CD14-positive monocyte (primary cell): Measurements from ENCODE around the gene TMEM183A. TPM values are rescaled to one million over a fixed set of nuclear protein-coding genes. Genes with fewer than 3 reads are reported as not detected.

Source experiments
- DNase-seq, 3 donors: peaks; one replicate each; pipeline ENCODE4 v3.0.0-alpha.2; 2011 to 2022
- H2AFZ ChIP-seq: 2 replicates; pipeline ENCODE4 v1.6.0; 2012; ENCODE audit warnings: mild to moderate bottlenecking, low read depth, low read length, inconsistent platforms; ENCODE audit not compliant: insufficient read depth, poor library complexity, severe bottlenecking
- H3K27ac ChIP-seq, 2 donors: 1 replicate in 1 of 2; 2 replicates in 1 of 2; pipeline ENCODE4 v1.5.1; 2012 to 2013; ENCODE audit warnings: low read length in 2 of 2, control low read depth in 1 of 2, inconsistent platforms in 1 of 2, low read depth in 1 of 2, mild to moderate bottlenecking in 1 of 2
- H3K27me3 ChIP-seq, 2 donors: one replicate each; pipeline versions ENCODE4 v1.6.0 to v1.6.1; 2011 to 2013; ENCODE audit warnings: low read length in 2 of 2; ENCODE audit not compliant: control insufficient read depth in 2 of 2, insufficient read depth in 2 of 2
- H3K36me3 ChIP-seq, 2 donors: replicated peaks in 1 of 2; 1 replicate in 1 of 2; 2 replicates in 1 of 2; pipeline versions ENCODE4 v1.5.1 to v1.6.1; 2012 to 2013; ENCODE audit warnings: low read length in 2 of 2, control low read depth in 1 of 2, inconsistent platforms in 1 of 2, mild to moderate bottlenecking in 1 of 2; ENCODE audit not compliant: insufficient read depth in 2 of 2, control insufficient read depth in 1 of 2
- H3K4me1 ChIP-seq, 2 donors: 1 replicate in 1 of 2; 2 replicates in 1 of 2; pipeline versions ENCODE4 v1.5.1 to v1.6.1; 2012 to 2013; ENCODE audit warnings: low read length in 2 of 2, control low read depth in 1 of 2, inconsistent platforms in 1 of 2, mild to moderate bottlenecking in 1 of 2, moderate library complexity in 1 of 2; ENCODE audit not compliant: insufficient read depth in 2 of 2, control insufficient read depth in 1 of 2
- H3K4me2 ChIP-seq: replicated peaks from 2 replicates; pipeline ENCODE3; 2012; ENCODE audit warnings: low read length, moderate library complexity, mild to moderate bottlenecking; ENCODE audit not compliant: poor library complexity, severe bottlenecking; ENCODE audit errors: extremely low read depth
- H3K4me3 ChIP-seq, 3 experiments: fragments of 200-600 bp in 1 of 3; sonication (generic) in 1 of 3; replicated peaks in 1 of 3; 1 replicate in 2 of 3; 2 replicates in 1 of 3; pipeline ENCODE4 v1.5.1; 2011 to 2013; ENCODE audit warnings: low read length in 3 of 3, mild to moderate bottlenecking in 3 of 3, control low read depth in 2 of 3, low read depth in 2 of 3, inconsistent platforms in 1 of 3, moderate library complexity in 1 of 3
- H3K79me2 ChIP-seq: 2 replicates; pipeline ENCODE4 v1.6.0; 2012; ENCODE audit warnings: mild to moderate bottlenecking, control low read depth, inconsistent platforms, low read length, moderate library complexity; ENCODE audit not compliant: insufficient read depth
- H3K9ac ChIP-seq: 2 replicates; pipeline ENCODE4 v1.6.0; 2017; ENCODE audit warnings: low read length, mild to moderate bottlenecking; ENCODE audit not compliant: insufficient read depth, poor library complexity, severe bottlenecking
- H3K9me3 ChIP-seq, 2 donors: replicated peaks in 1 of 2; 1 replicate in 1 of 2; 2 replicates in 1 of 2; pipeline versions ENCODE4 v1.5.1 to v1.6.1; 2012 to 2013; ENCODE audit warnings: low read length in 2 of 2, control low read depth in 1 of 2; ENCODE audit not compliant: control insufficient read depth in 1 of 2, insufficient read depth in 1 of 2
- H4K20me1 ChIP-seq: 2 replicates; pipeline ENCODE4 v1.6.0; 2012; ENCODE audit warnings: mild to moderate bottlenecking, low read length, control low read depth, moderate library complexity; ENCODE audit not compliant: insufficient read depth
- H3K27ac Mint-ChIP-seq, 7 donors: one replicate each; pipeline ENCODE4 v1.8.0; 2020; ENCODE audit warnings: mild to moderate bottlenecking in 7 of 7, mixed read lengths in 7 of 7, moderate library complexity in 6 of 7, inconsistent platforms in 2 of 7
- H3K27me3 Mint-ChIP-seq, 3 donors: one replicate each; pipeline ENCODE4 v1.8.0; 2021 to 2022; ENCODE audit warnings: low read depth in 3 of 3, mild to moderate bottlenecking in 3 of 3, mixed read lengths in 3 of 3, moderate library complexity in 3 of 3, inconsistent platforms in 1 of 3
- H3K36me3 Mint-ChIP-seq, 2 donors: one replicate each; pipeline ENCODE4 v1.8.0; 2020; ENCODE audit warnings: mixed read lengths in 2 of 2, inconsistent platforms in 1 of 2, mild to moderate bottlenecking in 1 of 2
- H3K4me1 Mint-ChIP-seq: one replicate; pipeline ENCODE4 v1.8.0; 2020; ENCODE audit warnings: mild to moderate bottlenecking, mixed read lengths
- H3K4me3 Mint-ChIP-seq, 2 donors: one replicate each; pipeline ENCODE4 v1.8.0; 2020; ENCODE audit warnings: mild to moderate bottlenecking in 2 of 2, mixed read lengths in 2 of 2, moderate library complexity in 1 of 2
- H3K9me3 Mint-ChIP-seq, 7 donors: one replicate each; pipeline ENCODE4 v1.8.0; 2020 to 2022; ENCODE audit warnings: mixed read lengths in 7 of 7, mild to moderate bottlenecking in 6 of 7, moderate library complexity in 6 of 7, inconsistent platforms in 2 of 7
- WGBS: methylation state at CpG from one replicate; pipeline ENCODE4 v1.1.5; 2013; ENCODE audit warnings: missing lambda C conversion rate; ENCODE audit not compliant: insufficient coverage; 5-methylcytosine and 5-hydroxymethylcytosine counted together
- intact Hi-C, 2 donors: fragments of 100-400 bp; cut with micrococcal nuclease; formaldehyde crosslinking; loops; one replicate each; pipeline versions ENCODE4 v1.15.0 to v1.15.1; 2023
- polyA plus RNA-seq, 3 donors: library from polyadenylated mRNA; depleted of rRNA in 1 of 3; unstranded in 2 of 3; stranded (reverse) in 1 of 3; fragments of 300-500 nt in 2 of 3; fragments of >200 nt in 1 of 3; fragmentation: Illumina TruSeq in 2 of 3; gene quantifications; 1 replicate in 2 of 3; 2 replicates in 1 of 3; pipeline ENCODE4 v1.2.3, GENCODE V29; 2012 to 2021
- TF ChIP-seq, protein P1 (sequence below): fragments of 200-600 bp; IDR thresholded peaks from one replicate; pipeline ENCODE4 v1.8.0; 2022; ENCODE audit warnings: antibody characterized with exemption, mild to moderate bottlenecking

The TMEM183A gene
- polyA plus RNA-seq, 3 donors, result 60.5 to 84.9 (median 70.0) TPM

DNA sequence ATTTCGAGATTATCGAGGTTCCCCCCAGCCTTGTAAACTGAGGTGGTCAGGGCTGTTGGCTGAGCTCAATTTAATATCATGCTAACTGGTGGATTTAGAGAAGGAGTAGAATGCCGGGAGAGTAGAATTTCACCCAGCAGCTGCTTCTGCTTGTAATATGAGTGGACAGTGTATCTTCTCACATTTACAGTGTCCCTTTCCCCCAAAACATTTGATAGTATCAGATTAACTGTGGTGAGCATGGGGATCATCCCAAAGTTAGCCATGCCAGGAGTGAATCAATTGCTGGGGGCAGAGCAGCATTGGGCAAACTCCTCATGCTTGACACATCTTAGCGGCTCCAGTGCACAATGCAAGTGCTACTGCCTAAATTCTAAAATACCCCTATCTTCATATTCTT, 9.9 kb downstream of the TMEM183A start:
- peaks cover 96 to 100% of the 10 kb centered on the region in 2 donors for H3K36me3 ChIP-seq
- no CpG with 5 or more reads among the region's 4 CpGs for whole genome bisulfite sequencing
- no peaks in the 10 kb centered on the region for H3K9me3 Mint-ChIP-seq
- intact Hi-C loops, result no loop called here
- no peaks in the 10 kb centered on the region for H3K4me1 Mint-ChIP-seq
- H3K9ac ChIP-seq, result no peak overlapping the region
- no peak overlapping the region for H3K27ac Mint-ChIP-seq
- peaks cover 91 to 96% of the 10 kb centered on the region in 2 donors for H3K36me3 Mint-ChIP-seq
- no peak overlapping the region for H3K27ac ChIP-seq
- H3K4me3 ChIP-seq, result no peak overlapping the region
- H3K79me2 ChIP-seq, result peaks cover 25% of the 10 kb centered on the region
- no peak for DNase-seq
- no peaks in the 10 kb centered on the region for H3K27me3 Mint-ChIP-seq
- H2AFZ ChIP-seq, result no peak overlapping the region
- TF ChIP-seq, protein P1, sequence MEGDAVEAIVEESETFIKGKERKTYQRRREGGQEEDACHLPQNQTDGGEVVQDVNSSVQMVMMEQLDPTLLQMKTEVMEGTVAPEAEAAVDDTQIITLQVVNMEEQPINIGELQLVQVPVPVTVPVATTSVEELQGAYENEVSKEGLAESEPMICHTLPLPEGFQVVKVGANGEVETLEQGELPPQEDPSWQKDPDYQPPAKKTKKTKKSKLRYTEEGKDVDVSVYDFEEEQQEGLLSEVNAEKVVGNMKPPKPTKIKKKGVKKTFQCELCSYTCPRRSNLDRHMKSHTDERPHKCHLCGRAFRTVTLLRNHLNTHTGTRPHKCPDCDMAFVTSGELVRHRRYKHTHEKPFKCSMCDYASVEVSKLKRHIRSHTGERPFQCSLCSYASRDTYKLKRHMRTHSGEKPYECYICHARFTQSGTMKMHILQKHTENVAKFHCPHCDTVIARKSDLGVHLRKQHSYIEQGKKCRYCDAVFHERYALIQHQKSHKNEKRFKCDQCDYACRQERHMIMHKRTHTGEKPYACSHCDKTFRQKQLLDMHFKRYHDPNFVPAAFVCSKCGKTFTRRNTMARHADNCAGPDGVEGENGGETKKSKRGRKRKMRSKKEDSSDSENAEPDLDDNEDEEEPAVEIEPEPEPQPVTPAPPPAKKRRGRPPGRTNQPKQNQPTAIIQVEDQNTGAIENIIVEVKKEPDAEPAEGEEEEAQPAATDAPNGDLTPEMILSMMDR, result no peak
- no peak overlapping the region for H3K4me2 ChIP-seq
- H3K4me1 ChIP-seq, result no peaks in the 10 kb centered on the region
- no peak overlapping the region for H3K4me3 Mint-ChIP-seq
- H3K9me3 ChIP-seq, result no peaks in the 10 kb centered on the region
- peaks cover 47% of the 10 kb centered on the region for H4K20me1 ChIP-seq
- H3K27me3 ChIP-seq, result no peaks in the 10 kb centered on the region

DNA sequence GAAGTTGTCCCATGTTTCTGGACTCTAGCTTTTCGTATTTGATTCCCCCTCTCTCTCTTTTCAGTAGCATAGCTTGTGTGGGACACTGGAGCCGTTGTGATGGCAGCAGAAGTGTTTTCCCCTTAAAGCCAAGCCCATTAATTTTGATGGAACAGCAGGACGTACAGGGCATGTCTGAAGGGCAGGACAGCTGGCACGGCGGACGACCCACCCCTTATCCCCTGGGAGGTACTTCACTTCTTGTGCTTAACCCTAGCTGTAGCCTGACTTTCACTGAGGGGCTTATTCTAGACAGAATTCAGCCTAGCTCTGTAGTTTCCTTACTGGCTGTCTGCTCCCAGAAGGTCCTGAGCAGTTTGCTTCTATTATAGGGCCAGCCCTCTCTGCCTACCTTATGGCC, 10.5 kb downstream of the TMEM183A start:
- H3K27me3 ChIP-seq, result no peaks in the 10 kb centered on the region
- H3K36me3 ChIP-seq, result peaks cover 98 to 100% of the 10 kb centered on the region in 2 donors
- no peaks in the 10 kb centered on the region for H3K27me3 Mint-ChIP-seq
- H3K4me1 Mint-ChIP-seq, result no peaks in the 10 kb centered on the region
- H3K9me3 Mint-ChIP-seq, result no peaks in the 10 kb centered on the region
- intact Hi-C loops, result no loop called here
- H3K9me3 ChIP-seq, result no peaks in the 10 kb centered on the region
- H3K36me3 Mint-ChIP-seq, result peaks cover 86 to 96% of the 10 kb centered on the region in 2 donors
- no peaks in the 10 kb centered on the region for H3K4me1 ChIP-seq
- no peak overlapping the region for H3K27ac ChIP-seq
- TF ChIP-seq, protein P1, result no peak
- H3K4me3 ChIP-seq, result no peak overlapping the region
- H3K27ac Mint-ChIP-seq, result peak overlapping the region in 2 of 7 donors; percentile 27 to 46
- peaks cover 19% of the 10 kb centered on the region for H3K79me2 ChIP-seq
- 97% methylated on average over 5 of the region's 6 CpGs for WGBS
- H3K9ac ChIP-seq, result no peak overlapping the region
- DNase-seq, result no peak
- H2AFZ ChIP-seq, result no peak overlapping the region
- H3K4me2 ChIP-seq, result no peak overlapping the region
- H3K4me3 Mint-ChIP-seq, result no peak overlapping the region
- peaks cover 42% of the 10 kb centered on the region for H4K20me1 ChIP-seq
